HG02678 (cell line): ENCODE results near the gene TESMIN.

Source experiments
- ATAC-seq: cut with Tn5 transposase; IDR thresholded peaks from one replicate; pipeline ENCODE4 v1.9.1; 2021; ENCODE audit warnings: mild to moderate bottlenecking, moderate library complexity; ENCODE audit not compliant: unreplicated experiment

Gene TESMIN

DNA sequence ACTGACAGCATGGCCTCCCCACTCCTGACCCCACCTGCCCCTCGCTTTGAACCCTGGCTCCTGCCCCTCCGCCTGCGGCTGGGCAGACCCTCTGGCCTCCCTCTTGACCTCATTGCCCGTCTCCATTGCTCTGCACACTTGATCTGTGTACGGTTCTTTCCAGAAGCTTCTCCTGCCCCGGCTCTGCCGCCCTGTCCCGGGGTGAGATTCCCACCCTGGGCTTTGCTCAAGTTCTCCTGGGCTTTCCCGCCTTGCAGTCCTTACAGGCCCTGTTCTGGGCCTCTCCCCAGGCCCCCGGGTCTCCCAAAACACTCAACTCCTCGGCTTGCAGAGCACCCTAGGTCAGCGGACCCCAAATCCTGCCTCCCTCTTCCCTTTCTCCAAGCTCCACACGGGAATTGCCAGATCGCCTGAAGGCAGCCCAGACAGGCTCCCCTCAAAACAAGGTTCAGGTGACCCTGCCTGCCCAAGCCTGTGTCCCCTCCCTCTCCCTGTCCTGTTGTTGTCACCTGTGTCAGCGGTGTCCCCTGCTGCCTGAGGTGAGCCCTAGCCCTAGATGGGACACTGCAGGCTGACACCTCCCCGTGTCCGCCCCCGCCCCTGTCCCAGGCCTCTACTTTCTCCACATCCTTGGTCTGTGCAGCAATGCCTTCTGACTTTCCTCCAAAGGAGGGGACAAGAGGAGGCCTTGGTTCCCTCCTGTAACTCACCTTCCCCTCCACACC lies 65.5 kb downstream of the TESMIN start:
- no peak for ATAC-seq

DNA sequence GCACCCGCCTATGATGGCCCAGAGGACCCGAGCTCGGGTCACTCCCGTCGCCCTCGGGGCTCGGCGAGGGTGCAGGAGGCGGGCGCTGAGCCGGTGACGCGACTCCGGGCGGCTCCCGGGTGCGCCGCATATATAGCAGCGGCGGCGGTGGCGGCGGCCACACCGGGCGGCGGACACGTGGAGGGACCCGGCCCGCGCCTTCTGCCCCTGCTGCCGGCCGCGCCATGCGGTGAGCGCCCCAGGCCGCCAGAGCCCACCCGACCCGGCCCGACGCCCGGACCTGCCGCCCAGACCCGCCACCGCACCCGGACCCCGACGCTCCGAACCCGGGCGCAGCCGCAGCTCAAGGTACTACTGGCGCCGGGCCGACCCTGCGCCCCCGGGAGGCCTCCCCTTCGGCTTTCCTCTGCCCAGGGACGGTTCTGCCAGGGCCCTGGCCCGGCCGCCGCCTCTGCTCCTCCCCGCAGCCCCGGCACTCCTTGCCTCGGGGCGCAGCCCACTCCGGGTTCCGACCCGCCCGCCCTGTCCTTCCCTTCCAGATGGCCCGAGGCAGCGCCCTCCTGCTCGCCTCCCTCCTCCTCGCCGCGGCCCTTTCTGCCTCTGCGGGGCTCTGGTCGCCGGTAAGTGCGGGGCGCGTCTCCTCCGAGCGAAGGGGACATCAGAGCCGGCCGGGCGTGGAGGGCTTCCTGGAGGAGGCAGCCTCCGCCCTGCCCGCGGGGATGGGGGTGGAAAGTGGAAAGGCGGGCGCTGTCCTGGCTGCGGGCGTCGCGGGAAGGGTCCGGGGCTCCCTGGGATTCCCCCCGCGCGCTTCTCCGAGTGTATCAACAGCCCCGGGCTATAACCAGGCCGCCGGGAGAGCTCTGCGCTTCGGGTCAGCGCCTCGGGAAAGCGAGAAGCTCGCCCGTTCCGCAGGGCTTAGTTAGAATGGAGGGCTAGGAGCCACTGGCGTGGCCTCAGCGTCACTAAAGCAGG lies 66.6 kb downstream of the TESMIN start, which contains the start of gene GAL:
TSS of gene GAL (plus strand) at position 160 of the 972 bp plus-strand sequence. CDS start at position 540, 380 bp downstream.
- no peak for ATAC-seq

DNA sequence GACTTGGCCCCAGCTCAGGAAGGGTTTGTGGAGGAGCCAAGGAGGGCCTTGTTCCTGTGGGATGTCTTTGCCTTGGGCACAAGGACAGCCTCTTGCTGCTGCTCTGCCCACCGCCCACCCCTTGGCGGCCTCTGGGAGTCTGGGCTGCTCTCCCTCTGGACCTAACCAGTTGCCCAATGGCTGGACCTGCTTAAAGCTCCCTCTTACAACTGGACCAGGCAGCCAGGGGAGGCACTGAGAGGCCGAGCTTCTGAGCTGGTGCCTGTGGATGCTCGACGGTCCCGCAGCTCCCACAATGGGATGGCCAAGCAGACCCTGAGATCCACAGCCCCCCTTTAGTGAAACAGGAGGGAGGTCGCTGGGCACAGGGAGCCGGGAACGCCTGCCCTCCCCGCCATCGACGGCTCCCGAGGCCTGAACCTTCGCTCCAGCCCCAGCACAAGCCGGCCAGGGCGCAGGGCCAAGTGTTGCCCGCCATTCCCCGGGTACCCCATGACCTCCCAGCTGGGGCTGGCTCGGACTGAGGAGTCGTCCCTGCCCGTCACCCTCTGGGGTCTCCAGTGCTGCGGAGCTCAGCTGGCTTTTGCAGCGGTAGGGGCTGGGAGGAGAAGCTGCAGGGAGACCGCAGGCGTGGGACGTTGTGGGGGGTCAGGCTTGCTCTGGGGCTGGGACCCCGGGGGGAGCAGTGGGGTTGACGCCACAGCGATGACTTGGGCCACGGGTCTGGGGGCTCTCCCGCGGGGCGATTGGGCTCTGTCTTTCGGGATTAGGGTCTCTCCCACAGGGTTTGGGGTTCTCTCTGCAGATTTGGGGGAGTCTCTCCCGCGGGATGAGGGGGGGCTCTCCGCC lies 67.6 kb downstream of the TESMIN start:
- no peak for ATAC-seq

DNA sequence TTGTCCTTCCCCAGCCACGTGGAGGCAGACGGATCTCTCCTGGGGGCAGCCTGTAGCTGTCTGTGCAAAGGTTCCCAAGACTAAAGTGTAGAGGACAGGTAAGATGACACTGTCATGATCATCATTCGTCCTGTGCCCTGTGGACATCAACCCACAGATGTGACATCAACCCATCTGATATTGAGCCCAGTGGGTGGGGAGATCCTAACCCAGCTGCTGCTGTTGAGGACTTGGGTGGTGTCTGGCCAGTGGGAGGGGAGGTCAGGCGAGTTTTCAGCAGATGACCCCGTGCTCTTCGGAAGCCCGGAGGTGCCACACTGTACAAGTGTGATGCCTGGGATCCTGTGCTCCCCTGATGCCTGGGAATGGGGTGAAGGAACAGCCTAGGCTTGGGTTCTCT lies 68.2 kb downstream of the TESMIN start:
- no peak for ATAC-seq

DNA sequence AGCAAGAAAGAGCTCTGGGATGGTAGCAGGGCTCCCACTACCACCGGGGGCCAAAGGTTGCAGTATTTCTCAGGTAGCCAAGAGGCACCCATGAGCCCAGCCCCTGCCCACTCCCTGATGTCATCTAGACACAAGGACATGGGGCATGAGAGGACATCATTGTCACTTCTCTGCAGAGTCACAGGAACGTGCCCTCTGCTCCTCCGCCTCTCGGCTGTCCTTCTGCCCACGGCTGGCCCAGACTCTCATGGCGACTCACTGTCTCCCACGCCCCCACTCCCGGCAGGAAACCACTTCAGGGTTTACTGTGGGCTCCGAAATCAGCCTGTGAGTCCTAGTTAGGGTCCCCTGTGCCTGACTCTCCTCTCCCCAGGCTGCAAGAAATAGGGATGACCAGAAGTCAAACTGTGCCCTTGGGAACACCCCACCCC lies 68.8 kb downstream of the TESMIN start:
- ATAC-seq = no peak

DNA sequence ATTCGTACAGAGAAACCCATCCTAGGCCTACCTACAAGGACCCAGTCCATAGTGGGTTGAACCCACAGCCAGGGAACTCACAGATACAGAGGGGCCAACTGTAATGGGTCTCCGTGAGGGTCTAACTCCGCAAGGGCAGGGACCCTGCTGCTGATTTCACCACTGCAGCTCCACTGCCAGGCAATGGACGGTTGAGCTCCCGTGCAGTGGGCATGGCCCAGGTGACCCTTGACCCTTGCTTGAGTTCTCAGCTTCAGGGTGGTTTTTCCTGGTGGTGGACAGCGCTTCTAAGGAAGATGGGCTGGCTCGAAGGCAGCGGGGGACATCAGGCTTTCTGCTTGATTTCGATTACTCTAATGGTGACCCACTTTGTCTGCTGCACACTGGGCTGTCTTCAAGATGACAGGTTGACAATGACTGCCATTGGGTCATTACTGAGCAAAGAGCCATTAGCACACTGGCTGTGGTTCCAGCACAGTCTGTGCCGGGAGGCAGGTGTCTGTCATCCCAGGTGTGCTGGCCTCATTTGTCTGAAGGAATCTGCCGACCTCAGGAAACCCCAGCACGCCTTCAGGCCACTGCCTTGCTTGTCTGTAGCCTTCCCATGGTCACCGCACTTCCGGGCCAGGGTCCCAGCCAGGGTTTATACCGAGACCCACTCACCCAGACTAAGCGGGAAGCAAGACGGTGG lies 70.6 kb downstream of the TESMIN start:
- ATAC-seq = no peak

DNA sequence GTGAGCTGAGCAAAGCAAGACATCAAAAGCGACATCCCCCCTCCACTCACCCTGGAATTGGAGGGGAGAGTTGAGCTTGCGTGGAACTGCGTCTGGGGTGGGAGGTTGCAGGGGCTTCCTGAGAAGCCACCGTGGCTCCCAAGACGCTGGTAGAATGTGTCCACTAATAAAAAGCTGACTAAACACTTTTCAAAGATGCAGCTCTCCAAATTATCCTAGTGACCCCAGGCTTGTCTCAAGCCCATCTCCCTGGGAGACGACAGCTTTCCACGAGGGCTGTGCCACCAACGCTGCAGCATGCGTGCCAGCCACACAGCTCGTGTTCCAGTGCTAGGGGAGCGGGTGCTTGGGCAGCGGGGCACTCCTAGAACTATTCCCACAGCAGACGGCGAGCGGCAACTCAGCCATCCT lies 73.3 kb downstream of the TESMIN start:
- no peak for ATAC-seq

DNA sequence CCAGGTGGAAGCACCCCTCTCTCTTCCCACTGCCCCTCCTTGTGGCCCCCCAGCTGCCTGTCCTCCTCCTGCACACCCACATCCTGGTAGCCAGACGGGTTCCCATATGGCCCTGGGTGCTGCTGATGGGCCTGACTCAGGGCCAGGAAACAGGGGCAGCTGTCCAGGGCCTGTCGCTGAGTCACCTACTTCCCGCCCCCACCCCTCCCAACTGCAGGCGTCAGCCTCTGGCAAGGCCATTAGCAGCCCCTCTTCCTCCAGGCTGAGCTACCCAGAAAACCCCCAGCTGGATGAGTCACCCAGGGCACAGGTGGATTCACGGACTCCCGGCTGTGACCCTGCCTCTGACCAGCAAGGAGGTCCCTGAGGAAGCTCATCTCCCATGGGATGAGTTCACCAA lies 73.9 kb downstream of the TESMIN start:
- ATAC-seq = no peak

DNA sequence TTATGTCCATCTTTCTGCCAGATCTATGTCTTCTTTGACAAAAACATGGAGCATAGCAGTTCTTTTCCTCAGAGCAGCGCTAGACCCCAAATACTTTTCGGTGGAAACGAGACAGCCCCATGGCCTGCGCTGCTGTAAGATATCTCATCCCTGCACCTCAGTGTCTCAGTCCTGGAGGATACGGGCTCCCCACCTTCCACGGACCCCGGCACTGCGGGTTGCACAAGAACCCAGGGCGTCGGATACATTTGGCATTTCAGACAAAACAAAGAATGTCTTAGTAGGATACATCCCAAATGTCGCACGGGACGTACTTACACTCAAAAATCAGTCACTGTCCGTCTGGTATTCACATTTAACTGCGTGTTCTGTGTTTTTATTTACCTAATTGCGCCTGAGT lies 76.9 kb downstream of the TESMIN start:
- no peak for ATAC-seq

DNA sequence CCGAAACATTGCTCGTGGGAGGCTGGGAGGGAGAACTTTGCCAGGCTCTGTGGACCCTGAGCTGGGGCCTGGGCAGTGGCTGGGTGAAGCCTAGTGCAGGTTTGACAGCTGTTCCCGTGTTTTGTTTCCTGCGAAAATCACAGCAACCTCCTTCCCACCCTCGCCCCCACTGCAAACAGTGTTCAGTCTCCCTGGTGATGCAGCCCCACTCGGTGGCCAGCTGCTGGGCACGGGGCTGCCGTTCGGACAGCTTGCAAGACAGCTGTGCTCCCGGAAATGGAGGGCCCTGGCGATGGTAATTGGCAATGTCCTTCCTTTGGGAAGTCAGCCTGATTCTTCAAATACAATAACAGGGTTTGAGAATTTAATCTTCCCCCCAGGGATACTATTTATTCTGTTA lies 77.3 kb downstream of the TESMIN start:
- ATAC-seq = no peak

DNA sequence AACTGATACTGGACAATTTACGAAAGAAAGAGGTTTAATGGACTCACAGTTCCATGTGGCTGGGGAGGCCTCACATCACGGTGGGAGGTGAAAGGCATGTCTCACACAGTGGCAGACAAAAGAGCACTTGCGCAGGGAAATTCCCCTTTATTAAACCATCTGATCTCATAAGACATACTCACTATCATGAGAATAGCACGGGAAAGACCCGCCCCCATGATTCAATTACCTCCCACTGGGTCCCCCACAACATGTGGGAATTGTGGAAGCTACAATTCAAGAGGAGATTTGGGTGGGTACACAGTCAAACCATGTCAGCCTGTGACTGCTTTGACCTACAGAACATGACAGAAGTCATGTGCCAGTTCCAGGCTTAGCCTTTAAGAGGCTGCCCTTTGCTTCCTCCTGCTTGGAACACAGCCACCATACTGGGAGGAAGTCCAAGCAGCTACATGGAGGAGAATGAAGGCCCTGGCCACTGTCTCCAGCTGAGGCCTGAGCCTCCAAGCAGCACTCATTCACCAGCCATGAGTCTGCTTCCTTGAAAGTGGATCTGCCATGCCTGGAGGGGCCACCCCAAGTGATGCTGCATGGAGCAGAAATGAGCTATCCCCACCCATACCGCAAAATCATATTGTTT lies 77.9 kb downstream of the TESMIN start:
- no peak for ATAC-seq

DNA sequence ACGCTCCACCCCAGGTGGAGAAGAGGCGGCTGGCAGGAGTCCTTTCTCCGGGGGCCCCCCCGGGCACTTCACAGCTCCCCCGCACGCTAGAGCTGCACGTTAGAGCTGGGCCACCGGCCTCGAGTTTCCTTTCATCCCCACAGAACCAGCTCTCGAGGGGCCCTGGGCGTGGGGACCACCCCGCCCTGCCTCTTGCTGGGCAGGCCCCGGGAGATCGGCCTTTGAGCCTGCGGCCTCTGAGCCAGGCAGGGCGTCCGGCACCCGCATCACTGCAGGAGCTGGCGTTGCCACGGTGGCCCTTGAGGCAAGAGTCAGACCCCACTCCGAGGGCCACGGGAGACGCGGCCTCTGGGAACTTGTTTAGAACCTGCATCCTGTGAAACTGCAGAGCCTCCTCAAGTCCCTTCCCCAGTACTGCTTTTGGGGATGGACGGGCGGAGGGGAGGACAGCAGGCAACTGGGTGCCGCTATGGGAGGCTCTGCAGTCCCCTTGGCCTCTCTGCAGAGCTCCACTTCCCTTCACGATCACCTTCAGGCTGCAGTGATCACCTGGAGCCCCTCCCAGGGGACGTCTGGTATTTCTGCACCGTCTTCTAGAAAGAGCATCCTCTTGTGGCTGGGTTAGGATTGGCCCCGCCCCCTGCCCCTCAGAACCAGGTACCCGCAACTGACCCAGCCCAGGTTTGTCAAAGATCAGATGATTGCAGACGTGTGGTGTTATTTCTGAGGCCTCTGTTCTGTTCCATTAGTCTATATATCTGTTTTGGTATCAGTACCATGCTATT lies 80.9 kb downstream of the TESMIN start:
- ATAC-seq = no peak

DNA sequence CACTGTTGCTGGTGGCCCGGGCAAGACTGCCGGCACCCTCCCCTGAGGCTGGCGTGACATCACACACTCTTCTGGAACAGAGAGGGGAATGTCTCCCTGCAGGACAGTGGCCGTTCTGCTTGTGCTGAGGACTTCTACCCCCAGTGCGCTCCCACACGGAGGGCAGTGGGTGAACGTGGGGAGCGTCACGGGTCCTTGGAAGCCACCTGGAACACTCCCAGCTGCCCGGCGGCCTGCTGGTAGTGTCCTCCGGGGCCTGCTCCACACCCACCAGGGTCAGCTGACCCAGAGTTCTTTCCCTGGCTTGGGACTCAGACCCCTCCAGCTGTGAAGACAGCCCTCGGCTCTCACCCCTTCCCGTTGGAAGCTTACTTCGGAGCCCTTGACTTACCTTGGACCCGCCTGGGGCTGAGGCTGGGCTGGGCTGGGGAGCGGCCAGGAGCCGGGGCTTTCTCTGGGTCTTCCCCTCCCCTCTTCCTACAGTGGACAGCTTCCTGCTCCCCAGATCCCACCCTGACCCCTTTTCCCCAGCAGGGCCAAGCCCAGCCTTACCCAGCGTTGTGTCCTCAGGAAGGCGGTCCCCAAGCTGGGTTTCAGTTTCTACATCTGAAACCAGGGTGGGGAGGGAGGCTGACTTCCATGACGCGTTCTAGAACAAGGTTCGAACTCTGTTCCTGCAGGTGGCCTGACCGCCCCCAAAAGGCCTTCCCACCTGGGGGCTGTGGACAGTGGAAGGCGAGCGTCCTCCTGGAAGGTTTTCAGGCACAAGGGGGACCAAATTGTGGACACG lies 81.8 kb downstream of the TESMIN start:
- no peak for ATAC-seq

DNA sequence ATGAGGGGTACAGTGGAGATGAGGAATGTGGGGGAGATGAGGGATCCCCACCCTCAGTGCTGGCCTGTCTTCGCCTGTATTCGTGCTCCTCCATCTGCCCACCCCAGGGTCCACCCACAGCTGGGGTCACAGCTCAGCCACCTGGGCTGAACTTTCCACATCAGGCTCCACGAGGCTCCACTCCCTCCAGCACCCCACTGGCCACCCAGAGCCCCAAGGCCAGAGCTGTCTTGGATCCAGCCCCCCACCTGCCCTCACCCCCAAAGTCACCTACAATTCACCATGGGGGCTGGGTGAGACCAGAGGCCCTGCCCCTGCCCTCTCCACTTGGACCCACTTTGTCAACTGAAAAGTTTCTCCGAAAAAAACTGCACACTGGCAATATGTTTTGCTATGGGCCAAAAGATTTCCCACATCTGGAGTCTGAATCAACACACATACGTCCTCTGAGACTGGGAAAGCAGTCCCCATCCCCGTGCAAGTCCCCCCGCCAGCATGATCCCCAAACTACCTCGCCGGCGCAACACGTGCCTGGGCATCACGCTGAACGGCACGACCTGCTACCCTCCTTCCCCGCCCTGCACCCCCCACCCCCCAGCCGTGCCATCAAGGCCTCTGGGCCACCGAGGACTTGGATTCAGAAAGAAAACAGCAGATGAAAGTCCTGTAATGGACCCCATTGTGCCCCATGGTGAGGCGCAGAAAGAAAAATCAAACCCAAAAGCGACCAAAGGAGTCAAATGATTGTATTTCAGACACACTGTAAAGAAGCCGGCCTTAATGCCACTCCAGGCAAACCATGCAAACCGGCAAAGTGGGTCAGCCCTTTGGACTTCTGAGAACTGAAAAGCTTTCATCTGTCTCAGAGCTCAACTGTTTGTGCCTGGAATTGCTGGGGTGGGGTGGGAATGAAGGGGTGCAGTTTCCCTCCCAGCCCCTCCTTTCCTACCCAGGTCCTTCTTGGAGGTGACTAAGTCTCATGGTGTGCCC lies 83.5 kb downstream of the TESMIN start:
- ATAC-seq = no peak

DNA sequence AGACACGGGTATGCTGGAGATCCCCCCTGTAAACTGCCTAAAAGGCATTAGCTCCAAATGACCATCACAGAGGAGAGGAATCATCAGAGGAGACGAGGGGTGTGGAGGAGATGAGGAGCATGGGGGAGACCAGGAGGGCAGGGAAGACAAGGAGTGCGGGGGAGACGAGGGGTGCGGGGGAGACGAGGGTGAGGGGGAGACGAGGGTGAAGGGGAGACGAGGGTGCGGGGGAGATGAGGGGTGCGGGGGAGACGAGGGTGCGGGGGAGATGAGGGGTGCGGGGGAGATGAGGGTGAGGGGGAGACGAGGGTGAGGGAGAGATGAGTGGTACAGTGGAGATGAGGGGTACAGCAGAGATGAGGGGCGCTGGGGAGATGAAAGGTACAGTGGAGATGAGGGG lies 84.5 kb downstream of the TESMIN start:
- no peak for ATAC-seq

DNA sequence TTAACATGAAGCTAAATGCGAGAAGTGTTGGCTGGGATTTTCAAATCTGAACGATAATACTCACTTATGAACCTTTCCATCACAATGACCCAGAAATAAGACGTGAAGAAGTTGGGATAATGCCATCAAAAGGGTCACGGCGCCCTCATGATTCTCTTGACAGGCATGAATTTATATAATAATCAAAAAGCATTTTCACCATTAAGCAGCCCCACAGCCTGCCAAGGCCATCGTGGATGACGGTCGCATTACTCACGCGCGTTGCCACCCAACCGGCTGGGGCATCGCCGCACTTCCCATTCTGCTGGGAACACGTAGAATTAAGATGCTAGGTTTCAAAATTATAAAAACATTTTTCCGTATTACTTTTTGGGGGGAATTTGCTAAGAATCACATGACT lies 85.9 kb downstream of the TESMIN start:
- ATAC-seq = no peak

DNA sequence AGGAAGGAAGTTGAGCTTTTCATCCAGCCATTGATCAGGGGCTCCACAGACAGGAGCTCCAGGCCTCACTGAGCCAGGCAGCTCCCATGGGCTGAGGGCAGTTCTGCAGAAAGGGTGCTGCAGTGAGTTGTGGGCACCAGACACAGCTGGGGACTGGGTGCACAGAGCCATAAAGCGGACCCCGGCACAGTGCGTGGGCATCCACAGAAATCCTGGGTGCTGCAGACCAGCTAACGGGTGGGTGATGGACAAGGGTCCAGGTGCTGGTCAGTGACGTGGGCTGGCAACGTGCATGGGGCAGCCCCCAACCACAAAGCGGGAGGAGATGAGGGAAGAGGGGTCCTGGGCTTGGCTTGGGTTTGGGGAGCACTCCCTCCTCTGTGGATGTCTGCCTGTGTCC lies 86.4 kb downstream of the TESMIN start:
- no peak for ATAC-seq
